Measurements from ENCODE around the gene C11orf65.

- TF ChIP-seq, protein P1, sequence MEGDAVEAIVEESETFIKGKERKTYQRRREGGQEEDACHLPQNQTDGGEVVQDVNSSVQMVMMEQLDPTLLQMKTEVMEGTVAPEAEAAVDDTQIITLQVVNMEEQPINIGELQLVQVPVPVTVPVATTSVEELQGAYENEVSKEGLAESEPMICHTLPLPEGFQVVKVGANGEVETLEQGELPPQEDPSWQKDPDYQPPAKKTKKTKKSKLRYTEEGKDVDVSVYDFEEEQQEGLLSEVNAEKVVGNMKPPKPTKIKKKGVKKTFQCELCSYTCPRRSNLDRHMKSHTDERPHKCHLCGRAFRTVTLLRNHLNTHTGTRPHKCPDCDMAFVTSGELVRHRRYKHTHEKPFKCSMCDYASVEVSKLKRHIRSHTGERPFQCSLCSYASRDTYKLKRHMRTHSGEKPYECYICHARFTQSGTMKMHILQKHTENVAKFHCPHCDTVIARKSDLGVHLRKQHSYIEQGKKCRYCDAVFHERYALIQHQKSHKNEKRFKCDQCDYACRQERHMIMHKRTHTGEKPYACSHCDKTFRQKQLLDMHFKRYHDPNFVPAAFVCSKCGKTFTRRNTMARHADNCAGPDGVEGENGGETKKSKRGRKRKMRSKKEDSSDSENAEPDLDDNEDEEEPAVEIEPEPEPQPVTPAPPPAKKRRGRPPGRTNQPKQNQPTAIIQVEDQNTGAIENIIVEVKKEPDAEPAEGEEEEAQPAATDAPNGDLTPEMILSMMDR (conservative IDR thresholded peaks at IDR 0.05; ENCODE audit: low read depth, low read length), result no peak
- TF ChIP-seq EZH2 (IDR thresholded peaks at IDR 0.05; ENCODE audit: borderline replicate concordance, low read depth, low read length, poor library complexity, severe bottlenecking), result no peak
Observed at GRCh38 chr11:108491936-108492335, 24.6 kb upstream of the C11orf65 start.

Measured in A673 (cell line).